ENCODE data around the gene REPS2. TPM values are rescaled to one million over a fixed set of nuclear protein-coding genes. Genes with fewer than 3 reads are reported as not detected.

The REPS2 gene
- total RNA-seq, 1 donor from 2014 or later, result 1.5 TPM

DNA sequence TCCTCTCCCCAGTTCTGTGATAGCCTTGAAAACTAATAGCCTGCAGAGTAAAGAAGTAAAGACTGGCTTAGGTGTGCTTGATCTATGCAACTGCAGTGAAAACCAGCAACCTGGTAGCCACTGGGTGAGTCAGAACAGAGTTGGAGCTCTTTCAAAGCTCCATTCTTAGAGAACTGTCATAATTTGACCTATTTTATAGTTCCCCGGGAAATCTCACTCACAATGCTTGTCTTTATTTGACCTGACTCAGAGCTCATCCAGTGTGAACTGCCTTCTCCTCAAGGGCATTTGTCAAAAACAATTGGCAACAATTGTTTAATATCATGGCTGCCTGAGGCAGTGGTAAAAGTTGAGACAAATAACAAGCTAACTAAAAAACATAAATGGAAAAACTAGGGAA lies 215.5 kb downstream of the REPS2 start:
- Mint-ChIP-seq H3K27me3 (ENCODE audit: unreplicated experiment) (no peaks in the 10 kb centered on the region), H3K4me3 (ENCODE audit: unreplicated experiment) (no peak overlapping the region), H3K36me3 (ENCODE audit: unreplicated experiment) (no peaks in the 10 kb centered on the region), H3K9me3 (ENCODE audit: unreplicated experiment) (peaks cover 39% of the 10 kb centered on the region), H3K27ac (ENCODE audit: unreplicated experiment) (no peak overlapping the region), H3K4me1 (ENCODE audit: unreplicated experiment) (no peaks in the 10 kb centered on the region)
- no peak for DNase-seq (ENCODE audit: extremely low spot score, unreplicated experiment)
- TF ChIP-seq, protein P1, sequence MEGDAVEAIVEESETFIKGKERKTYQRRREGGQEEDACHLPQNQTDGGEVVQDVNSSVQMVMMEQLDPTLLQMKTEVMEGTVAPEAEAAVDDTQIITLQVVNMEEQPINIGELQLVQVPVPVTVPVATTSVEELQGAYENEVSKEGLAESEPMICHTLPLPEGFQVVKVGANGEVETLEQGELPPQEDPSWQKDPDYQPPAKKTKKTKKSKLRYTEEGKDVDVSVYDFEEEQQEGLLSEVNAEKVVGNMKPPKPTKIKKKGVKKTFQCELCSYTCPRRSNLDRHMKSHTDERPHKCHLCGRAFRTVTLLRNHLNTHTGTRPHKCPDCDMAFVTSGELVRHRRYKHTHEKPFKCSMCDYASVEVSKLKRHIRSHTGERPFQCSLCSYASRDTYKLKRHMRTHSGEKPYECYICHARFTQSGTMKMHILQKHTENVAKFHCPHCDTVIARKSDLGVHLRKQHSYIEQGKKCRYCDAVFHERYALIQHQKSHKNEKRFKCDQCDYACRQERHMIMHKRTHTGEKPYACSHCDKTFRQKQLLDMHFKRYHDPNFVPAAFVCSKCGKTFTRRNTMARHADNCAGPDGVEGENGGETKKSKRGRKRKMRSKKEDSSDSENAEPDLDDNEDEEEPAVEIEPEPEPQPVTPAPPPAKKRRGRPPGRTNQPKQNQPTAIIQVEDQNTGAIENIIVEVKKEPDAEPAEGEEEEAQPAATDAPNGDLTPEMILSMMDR (IDR thresholded peaks at IDR 0.05), result no peak

DNA sequence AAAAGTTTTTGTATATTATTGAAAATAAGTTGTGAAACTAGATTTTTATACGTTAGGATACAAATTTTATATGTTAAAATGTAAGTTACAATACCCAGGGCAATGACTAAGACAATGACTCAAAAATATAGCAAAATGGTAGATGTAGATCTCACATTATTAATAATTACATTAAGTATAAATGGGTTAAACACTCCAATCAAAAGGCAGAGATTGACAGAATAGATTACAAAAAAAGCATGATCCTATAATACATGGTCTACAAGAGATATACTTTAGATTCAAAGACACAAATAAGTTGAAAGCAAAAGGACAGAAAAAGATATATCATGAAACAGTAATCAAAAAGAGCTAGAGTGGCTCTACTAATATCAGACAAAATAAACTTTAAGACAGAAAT lies 217.6 kb downstream of the REPS2 start:
- Mint-ChIP-seq H3K9me3 (ENCODE audit: unreplicated experiment) (peaks cover 39% of the 10 kb centered on the region), H3K36me3 (ENCODE audit: unreplicated experiment) (no peaks in the 10 kb centered on the region), H3K4me3 (ENCODE audit: unreplicated experiment) (no peak overlapping the region), H3K27me3 (ENCODE audit: unreplicated experiment) (no peaks in the 10 kb centered on the region), H3K27ac (ENCODE audit: unreplicated experiment) (no peak overlapping the region), H3K4me1 (ENCODE audit: unreplicated experiment) (no peaks in the 10 kb centered on the region)
- DNase-seq (ENCODE audit: extremely low spot score, unreplicated experiment), result no peak
- TF ChIP-seq, protein P1 (IDR thresholded peaks at IDR 0.05), result no peak

DNA sequence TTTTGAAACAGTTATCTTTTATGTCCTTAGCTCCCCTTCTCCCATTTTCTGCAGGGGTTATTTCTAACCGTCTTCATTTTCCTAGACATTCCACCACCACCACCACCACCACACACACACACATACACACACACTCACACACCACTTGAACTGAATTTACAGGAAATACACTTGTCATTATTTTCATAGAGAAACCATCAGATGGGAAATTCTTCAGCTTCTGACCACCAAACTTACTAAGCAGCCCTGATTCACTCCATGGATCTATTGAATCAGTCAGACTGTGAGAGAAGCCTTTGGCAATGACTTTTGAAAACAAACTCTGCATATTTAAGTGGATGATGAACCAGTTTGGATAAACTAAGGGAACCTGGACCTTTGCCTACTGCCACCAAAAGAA lies 218.5 kb downstream of the REPS2 start:
- TF ChIP-seq, protein P1 (IDR thresholded peaks at IDR 0.05), result no peak
- DNase-seq (ENCODE audit: extremely low spot score, unreplicated experiment), result no peak
- Mint-ChIP-seq H3K27me3 (ENCODE audit: unreplicated experiment) (no peaks in the 10 kb centered on the region), H3K4me3 (ENCODE audit: unreplicated experiment) (no peak overlapping the region), H3K4me1 (ENCODE audit: unreplicated experiment) (no peaks in the 10 kb centered on the region), H3K9me3 (ENCODE audit: unreplicated experiment) (peaks cover 39% of the 10 kb centered on the region), H3K27ac (ENCODE audit: unreplicated experiment) (no peak overlapping the region), H3K36me3 (ENCODE audit: unreplicated experiment) (no peaks in the 10 kb centered on the region)

DNA sequence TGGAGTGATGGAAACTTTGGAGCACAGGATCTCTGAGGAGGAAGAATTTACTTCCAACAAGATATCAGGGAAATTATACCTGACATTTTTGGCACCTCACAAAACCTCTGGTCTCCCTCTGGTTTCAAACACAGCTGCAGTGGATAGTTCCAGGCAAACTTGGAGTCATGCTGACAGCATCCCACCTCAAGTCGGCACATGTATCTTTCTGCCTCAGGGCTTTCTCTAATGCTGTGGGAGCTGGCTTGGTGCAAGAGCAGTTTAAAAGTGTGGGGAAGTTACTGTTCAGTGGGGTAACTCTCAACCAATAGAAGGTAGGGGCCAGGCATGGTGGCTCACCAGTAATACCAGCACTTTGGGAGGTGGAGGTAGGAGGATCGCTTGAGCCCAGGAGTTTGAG lies 221.5 kb downstream of the REPS2 start:
- Mint-ChIP-seq H3K9me3 (ENCODE audit: unreplicated experiment) (peaks cover 20% of the 10 kb centered on the region), H3K4me3 (ENCODE audit: unreplicated experiment) (no peak overlapping the region), H3K36me3 (ENCODE audit: unreplicated experiment) (no peaks in the 10 kb centered on the region), H3K27me3 (ENCODE audit: unreplicated experiment) (no peaks in the 10 kb centered on the region), H3K27ac (ENCODE audit: unreplicated experiment) (no peak overlapping the region), H3K4me1 (ENCODE audit: unreplicated experiment) (no peaks in the 10 kb centered on the region)
- peak; percentile 38 for DNase-seq (ENCODE audit: extremely low spot score, unreplicated experiment)
- TF ChIP-seq, protein P1 (IDR thresholded peaks at IDR 0.05), result no peak

DNA sequence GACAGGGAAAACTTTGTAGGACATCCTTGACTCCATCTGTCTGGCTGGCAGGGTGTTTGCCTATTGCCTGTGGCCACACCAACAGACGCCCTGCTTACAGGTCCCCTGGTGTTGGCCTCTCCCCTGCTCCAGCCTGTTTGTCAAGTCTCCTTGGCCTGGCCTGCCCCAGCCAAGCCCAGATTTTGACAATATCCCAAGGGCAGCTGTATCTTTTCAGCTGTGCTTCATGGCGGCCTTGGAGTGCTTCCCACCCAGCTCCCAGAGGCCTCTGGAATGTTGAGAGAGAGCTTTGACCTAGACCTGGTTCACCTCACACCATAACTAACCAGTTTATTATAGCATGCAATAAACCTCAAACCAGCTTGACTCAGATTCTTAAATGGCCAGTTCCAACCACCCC lies 224.5 kb downstream of the REPS2 start:
- H3K36me3 Mint-ChIP-seq (ENCODE audit: unreplicated experiment), result no peaks in the 10 kb centered on the region
- no peaks in the 10 kb centered on the region for H3K27me3 Mint-ChIP-seq (ENCODE audit: unreplicated experiment)
- H3K4me1 Mint-ChIP-seq (ENCODE audit: unreplicated experiment), result no peaks in the 10 kb centered on the region
- no peak for DNase-seq (ENCODE audit: extremely low spot score, unreplicated experiment)
- no peak overlapping the region for H3K4me3 Mint-ChIP-seq (ENCODE audit: unreplicated experiment)
- no peak overlapping the region for H3K27ac Mint-ChIP-seq (ENCODE audit: unreplicated experiment)
- no peaks in the 10 kb centered on the region for H3K9me3 Mint-ChIP-seq (ENCODE audit: unreplicated experiment)
- TF ChIP-seq, protein P1 (IDR thresholded peaks at IDR 0.05), result no peak

All from osteocyte (in vitro differentiated cells).